ENCODE data around the gene HIPK4. TPM values are rescaled to one million over a fixed set of nuclear protein-coding genes. Genes with fewer than 3 reads are reported as not detected.

HIPK4 gene
- total and polyA plus RNA-seq, 2 of the 4 experiments (the other 2 are of a cell fraction), result 0.12 to 0.18 TPM

DNA sequence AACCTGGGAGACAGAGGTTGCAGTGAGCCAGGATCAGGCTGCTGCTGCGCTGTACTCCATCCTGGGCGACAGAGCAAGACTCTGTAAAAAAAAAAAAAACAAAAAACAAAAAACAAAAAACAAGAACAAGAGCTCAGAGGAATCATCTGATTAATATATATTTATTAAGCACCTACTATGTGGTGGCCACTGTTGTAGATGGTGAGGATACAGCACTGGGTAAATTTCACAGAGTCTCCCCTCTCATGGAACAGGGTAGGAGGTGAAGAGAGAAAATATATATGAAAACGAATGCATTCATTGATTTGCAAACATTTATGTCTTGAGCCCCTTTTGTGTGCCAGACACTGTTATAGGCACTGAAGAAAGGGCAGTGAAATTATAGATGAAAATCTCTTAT, 41.7 kb upstream of the HIPK4 start:
- WGBS, 2 experiments (ENCODE audit: extremely low coverage in 2 of 2, insufficient read length in 1 of 2), result no CpG with 5 or more reads among the region's 3 CpGs
- no peaks in the 10 kb centered on the region for H3K9me3 ChIP-seq (ENCODE audit: control insufficient read depth, insufficient read depth, low read length)

More for the DNA sequence above, 41.7 kb upstream of the HIPK4 start:
- DNase-seq (no peak), ATAC-seq (ENCODE audit: low read depth) (no peak)
- H2BK15ac ChIP-seq (ENCODE audit: low read depth, low read length), result no peak overlapping the region
- dilution Hi-C loops (cut with HindIII; ENCODE audit: low sequenced_read_pairs, unreplicated experiment) (no loop called here), in situ Hi-C loops (cut with MboI; ENCODE audit: low sequenced_read_pairs) (no loop called here), intact Hi-C loops (cut with micrococcal nuclease) (no loop called here)
- H3K9me1 ChIP-seq (ENCODE audit: insufficient read depth, low read length), result no peaks in the 10 kb centered on the region
- H3K36me3 ChIP-seq (ENCODE audit: control insufficient read depth, insufficient read depth, low read length), result no peaks in the 10 kb centered on the region
- no peak overlapping the region for H4K5ac ChIP-seq (ENCODE audit: low read depth, low read length)
- peaks cover 11% of the 10 kb centered on the region for H3K4me1 ChIP-seq (ENCODE audit: control insufficient read depth, insufficient read depth, low read length)
- H3K4ac ChIP-seq (ENCODE audit: low read depth, low read length), result no peak overlapping the region
- H3K9ac ChIP-seq (ENCODE audit: low read depth, low read length), result no peak overlapping the region
- no peak overlapping the region for H4K91ac ChIP-seq (ENCODE audit: insufficient read depth, low read depth, low read length)
- no peak overlapping the region for H2BK20ac ChIP-seq (ENCODE audit: low read depth, low read length)
- peaks cover 6% of the 10 kb centered on the region in 2 experiments; a peak in 3 of 4 replicates for H3K79me1 ChIP-seq (ENCODE audit: low read depth in 1 of 2, low read length in 2 of 2)
- no peaks in the 10 kb centered on the region for H3K27me3 ChIP-seq (ENCODE audit: control insufficient read depth, insufficient read depth, low read length)
- ChIA-PET CTCF (interaction anchor here (0.5 kb wide), 1 partner anchor 245 kb away, joined by 3 read pairs; no protein-coding TSS in a partner anchor), POLR2A (ENCODE audit: unreplicated experiment) (no interaction called here)
- H3K14ac ChIP-seq (replicated peaks; ENCODE audit: low read depth, low read length), result no peak overlapping the region
- H4K8ac ChIP-seq (ENCODE audit: low read depth in 2 of 2, low read length in 2 of 2), result no peak overlapping the region
- H3K56ac ChIP-seq (ENCODE audit: extremely low read depth, insufficient read depth, low read length), result no peak overlapping the region
- no peak overlapping the region for H3K18ac ChIP-seq (ENCODE audit: low read depth, low read length)
- no peak overlapping the region for H2BK120ac ChIP-seq (ENCODE audit: low read depth, low read length)
- H2AK9ac ChIP-seq (replicated peaks; ENCODE audit: low read depth, low read length, poor library complexity), result no peak overlapping the region
- no TSS peak for BruUV-seq (replicated peaks)
- no peak overlapping the region for H2AFZ ChIP-seq (replicated peaks; ENCODE audit: low read length, poor library complexity)
- no peak overlapping the region for H3K4me3 ChIP-seq (ENCODE audit: insufficient read depth, low read depth, low read length)
- no peak overlapping the region for H3K4me2 ChIP-seq (ENCODE audit: low read depth, low read length)
- no peak overlapping the region for H3K27ac ChIP-seq (ENCODE audit: insufficient read depth, low read length)
- H4K20me1 ChIP-seq (ENCODE audit: insufficient read depth, low read length), result no peaks in the 10 kb centered on the region
- no peak overlapping the region for H3K23ac ChIP-seq (ENCODE audit: low read depth, low read length)
- no peak overlapping the region for H2BK5ac ChIP-seq (ENCODE audit: low read depth, low read length, poor library complexity, severe bottlenecking)
- no peak for TF ChIP-seq CHD1 (IDR thresholded peaks at IDR 0.05; ENCODE audit: low read depth, low read length)
- no peak for TF ChIP-seq MAFK (IDR thresholded peaks at IDR 0.05; ENCODE audit: low read depth, low read length)
- TF ChIP-seq CEBPB (IDR thresholded peaks at IDR 0.05; ENCODE audit: low read depth, low read length), result no peak
- TF ChIP-seq POLR2A (IDR thresholded peaks at IDR 0.05; ENCODE audit: low read depth, low read length), result no peak
- no peak for TF ChIP-seq RCOR1 (IDR thresholded peaks at IDR 0.05; ENCODE audit: insufficient replicate concordance, low read length)
- TF ChIP-seq BHLHE40 (IDR thresholded peaks at IDR 0.05; ENCODE audit: low read depth, low read length), result no peak
- TF ChIP-seq NFE2L2 (IDR thresholded peaks at IDR 0.05; ENCODE audit: low read depth, low read length), result no peak
- TF ChIP-seq MAZ (IDR thresholded peaks at IDR 0.05; ENCODE audit: borderline replicate concordance, low read depth, low read length), result no peak
- TF ChIP-seq, protein P1, sequence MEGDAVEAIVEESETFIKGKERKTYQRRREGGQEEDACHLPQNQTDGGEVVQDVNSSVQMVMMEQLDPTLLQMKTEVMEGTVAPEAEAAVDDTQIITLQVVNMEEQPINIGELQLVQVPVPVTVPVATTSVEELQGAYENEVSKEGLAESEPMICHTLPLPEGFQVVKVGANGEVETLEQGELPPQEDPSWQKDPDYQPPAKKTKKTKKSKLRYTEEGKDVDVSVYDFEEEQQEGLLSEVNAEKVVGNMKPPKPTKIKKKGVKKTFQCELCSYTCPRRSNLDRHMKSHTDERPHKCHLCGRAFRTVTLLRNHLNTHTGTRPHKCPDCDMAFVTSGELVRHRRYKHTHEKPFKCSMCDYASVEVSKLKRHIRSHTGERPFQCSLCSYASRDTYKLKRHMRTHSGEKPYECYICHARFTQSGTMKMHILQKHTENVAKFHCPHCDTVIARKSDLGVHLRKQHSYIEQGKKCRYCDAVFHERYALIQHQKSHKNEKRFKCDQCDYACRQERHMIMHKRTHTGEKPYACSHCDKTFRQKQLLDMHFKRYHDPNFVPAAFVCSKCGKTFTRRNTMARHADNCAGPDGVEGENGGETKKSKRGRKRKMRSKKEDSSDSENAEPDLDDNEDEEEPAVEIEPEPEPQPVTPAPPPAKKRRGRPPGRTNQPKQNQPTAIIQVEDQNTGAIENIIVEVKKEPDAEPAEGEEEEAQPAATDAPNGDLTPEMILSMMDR (conservative IDR thresholded peaks at IDR 0.05; ENCODE audit: low read depth, low read length), result no peak
- no peak for TF ChIP-seq RFX5 (IDR thresholded peaks at IDR 0.05; ENCODE audit: low read depth, low read length)
- no peak for TF ChIP-seq SMC3 (IDR thresholded peaks at IDR 0.05; ENCODE audit: low read depth, low read length)
- no peak for TF ChIP-seq FOS (IDR thresholded peaks at IDR 0.05; ENCODE audit: low read depth, low read length)
- TF ChIP-seq, protein P2, sequence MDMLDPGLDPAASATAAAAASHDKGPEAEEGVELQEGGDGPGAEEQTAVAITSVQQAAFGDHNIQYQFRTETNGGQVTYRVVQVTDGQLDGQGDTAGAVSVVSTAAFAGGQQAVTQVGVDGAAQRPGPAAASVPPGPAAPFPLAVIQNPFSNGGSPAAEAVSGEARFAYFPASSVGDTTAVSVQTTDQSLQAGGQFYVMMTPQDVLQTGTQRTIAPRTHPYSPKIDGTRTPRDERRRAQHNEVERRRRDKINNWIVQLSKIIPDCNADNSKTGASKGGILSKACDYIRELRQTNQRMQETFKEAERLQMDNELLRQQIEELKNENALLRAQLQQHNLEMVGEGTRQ (IDR thresholded peaks at IDR 0.05; ENCODE audit: low read depth, low read length), result no peak
- TF ChIP-seq, protein P3, sequence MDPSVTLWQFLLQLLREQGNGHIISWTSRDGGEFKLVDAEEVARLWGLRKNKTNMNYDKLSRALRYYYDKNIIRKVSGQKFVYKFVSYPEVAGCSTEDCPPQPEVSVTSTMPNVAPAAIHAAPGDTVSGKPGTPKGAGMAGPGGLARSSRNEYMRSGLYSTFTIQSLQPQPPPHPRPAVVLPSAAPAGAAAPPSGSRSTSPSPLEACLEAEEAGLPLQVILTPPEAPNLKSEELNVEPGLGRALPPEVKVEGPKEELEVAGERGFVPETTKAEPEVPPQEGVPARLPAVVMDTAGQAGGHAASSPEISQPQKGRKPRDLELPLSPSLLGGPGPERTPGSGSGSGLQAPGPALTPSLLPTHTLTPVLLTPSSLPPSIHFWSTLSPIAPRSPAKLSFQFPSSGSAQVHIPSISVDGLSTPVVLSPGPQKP (IDR thresholded peaks at IDR 0.05; ENCODE audit: borderline replicate concordance, low read depth, low read length), result no peak
- no peak for TF ChIP-seq RAD21 (IDR thresholded peaks at IDR 0.05; ENCODE audit: low read length)
- no peak for TF ChIP-seq MXI1 (IDR thresholded peaks at IDR 0.05; ENCODE audit: borderline replicate concordance, low read depth, low read length)
- H2AK5ac ChIP-seq (ENCODE audit: low read depth, low read length), result no peak overlapping the region

Measured in IMR-90 (cell line).